ENCODE data around the gene ASCL4.

DNA sequence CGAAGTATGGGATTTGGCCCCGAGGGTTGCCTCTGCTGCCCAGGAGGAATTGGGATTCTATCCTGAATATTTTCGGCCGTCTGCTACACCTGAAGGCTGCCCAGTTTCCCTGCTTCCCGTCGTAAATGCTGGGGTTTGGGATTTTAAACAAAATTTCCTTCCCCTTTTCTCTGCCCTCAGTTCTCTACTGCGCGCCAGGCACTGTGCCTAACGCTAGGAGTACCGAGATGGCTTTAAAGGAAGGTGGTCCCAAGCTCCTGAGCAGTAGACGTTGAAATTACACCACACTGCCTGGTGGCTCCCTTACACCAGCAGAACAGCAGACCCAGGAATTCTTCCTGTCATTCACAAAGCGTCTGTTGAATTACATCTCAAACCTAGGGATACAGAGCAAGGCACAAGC is 13.0 kb upstream of the ASCL4 start:
- TF ChIP-seq, protein P1, sequence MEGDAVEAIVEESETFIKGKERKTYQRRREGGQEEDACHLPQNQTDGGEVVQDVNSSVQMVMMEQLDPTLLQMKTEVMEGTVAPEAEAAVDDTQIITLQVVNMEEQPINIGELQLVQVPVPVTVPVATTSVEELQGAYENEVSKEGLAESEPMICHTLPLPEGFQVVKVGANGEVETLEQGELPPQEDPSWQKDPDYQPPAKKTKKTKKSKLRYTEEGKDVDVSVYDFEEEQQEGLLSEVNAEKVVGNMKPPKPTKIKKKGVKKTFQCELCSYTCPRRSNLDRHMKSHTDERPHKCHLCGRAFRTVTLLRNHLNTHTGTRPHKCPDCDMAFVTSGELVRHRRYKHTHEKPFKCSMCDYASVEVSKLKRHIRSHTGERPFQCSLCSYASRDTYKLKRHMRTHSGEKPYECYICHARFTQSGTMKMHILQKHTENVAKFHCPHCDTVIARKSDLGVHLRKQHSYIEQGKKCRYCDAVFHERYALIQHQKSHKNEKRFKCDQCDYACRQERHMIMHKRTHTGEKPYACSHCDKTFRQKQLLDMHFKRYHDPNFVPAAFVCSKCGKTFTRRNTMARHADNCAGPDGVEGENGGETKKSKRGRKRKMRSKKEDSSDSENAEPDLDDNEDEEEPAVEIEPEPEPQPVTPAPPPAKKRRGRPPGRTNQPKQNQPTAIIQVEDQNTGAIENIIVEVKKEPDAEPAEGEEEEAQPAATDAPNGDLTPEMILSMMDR (IDR thresholded peaks at IDR 0.05; ENCODE audit: low read depth, low read length, missing input control), result no peak
- TF ChIP-seq RAD21 (IDR thresholded peaks at IDR 0.05) (no peak), JUND (IDR thresholded peaks at IDR 0.05) (no peak), FOXA2 (IDR thresholded peaks at IDR 0.05) (no peak)
- TF ChIP-seq, protein P2, sequence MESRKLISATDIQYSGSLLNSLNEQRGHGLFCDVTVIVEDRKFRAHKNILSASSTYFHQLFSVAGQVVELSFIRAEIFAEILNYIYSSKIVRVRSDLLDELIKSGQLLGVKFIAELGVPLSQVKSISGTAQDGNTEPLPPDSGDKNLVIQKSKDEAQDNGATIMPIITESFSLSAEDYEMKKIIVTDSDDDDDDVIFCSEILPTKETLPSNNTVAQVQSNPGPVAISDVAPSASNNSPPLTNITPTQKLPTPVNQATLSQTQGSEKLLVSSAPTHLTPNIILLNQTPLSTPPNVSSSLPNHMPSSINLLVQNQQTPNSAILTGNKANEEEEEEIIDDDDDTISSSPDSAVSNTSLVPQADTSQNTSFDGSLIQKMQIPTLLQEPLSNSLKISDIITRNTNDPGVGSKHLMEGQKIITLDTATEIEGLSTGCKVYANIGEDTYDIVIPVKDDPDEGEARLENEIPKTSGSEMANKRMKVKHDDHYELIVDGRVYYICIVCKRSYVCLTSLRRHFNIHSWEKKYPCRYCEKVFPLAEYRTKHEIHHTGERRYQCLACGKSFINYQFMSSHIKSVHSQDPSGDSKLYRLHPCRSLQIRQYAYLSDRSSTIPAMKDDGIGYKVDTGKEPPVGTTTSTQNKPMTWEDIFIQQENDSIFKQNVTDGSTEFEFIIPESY (IDR thresholded peaks at IDR 0.05), result peak; percentile 1
